Colonic mucosa (tissue), 4 donors: ENCODE measurements around the gene NPRL2. TPM values are rescaled to one million over a fixed set of nuclear protein-coding genes. Genes with fewer than 3 reads are reported as not detected.

Source experiments
- DNase-seq: peaks from one replicate; pipeline ENCODE4 v3.0.0-alpha.2; 2020
- H3K27ac ChIP-seq: fragments of 200-600 bp; one replicate; pipeline ENCODE4 v1.8.0; 2021
- H3K27me3 ChIP-seq: fragments of 200-600 bp; one replicate; pipeline ENCODE4 v1.8.0; 2021
- H3K36me3 ChIP-seq: fragments of 200-600 bp; one replicate; pipeline ENCODE4 v1.8.0; 2021
- H3K4me1 ChIP-seq: fragments of 200-600 bp; one replicate; pipeline ENCODE4 v1.8.0; 2021; ENCODE audit warnings: mild to moderate bottlenecking
- H3K4me3 ChIP-seq: fragments of 200-600 bp; one replicate; pipeline ENCODE4 v1.8.0; 2021
- H3K9ac ChIP-seq, 2 donors: one replicate each; pipeline ENCODE4 v1.7.0; 2013; ENCODE audit warnings: control low read depth in 2 of 2, low read depth in 2 of 2, low read length in 2 of 2
- H3K9me3 ChIP-seq: fragments of 200-600 bp; one replicate; pipeline ENCODE4 v1.8.0; 2021
- CTCF ChIP-seq: fragments of 200-600 bp; IDR thresholded peaks from one replicate; pipeline ENCODE4 v1.8.0; 2022; ENCODE audit warnings: antibody characterized with exemption, mild to moderate bottlenecking
- intact Hi-C: fragments of 100-400 bp; cut with DNase I; formaldehyde crosslinking; loops from one replicate; pipeline ENCODE4 v1.14.1; 2022
- total RNA-seq, 2 donors: library from RNA; stranded (reverse); fragmentation: NEBNext Ultra II Directional in 1 of 2; extraction: Animal tissue kit (Norgen Biotek cat#: 25700) in 1 of 2; gene quantifications; one replicate each; pipeline ENCODE4 v1.2.1, GENCODE V29; 2021
- donor health status: healthy.
- donor health status: DM: no; HTN: no; CAD: no.
- donor health status: DM: no; HTN: no; CAD: no.

Gene NPRL2
- total RNA-seq, 2 donors from 2014 or later: 23.2 to 29.6 TPM

DNA sequence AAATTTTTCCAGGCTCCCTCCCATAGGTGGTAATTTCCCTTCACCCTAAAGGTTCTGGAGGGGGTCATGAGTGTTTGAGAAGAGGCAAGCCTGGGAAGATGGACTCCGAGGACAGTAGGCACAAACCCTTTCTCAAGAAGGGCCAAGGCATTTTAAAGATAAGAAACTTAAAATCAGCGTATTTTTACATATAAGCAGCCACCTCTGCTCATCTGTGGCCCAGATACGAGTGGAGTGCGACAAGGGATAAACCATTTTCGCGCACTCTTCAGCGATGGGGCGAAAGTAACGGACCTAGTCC lies 10.5 kb downstream of the NPRL2 start:
- intact Hi-C loops: no loop called here
- Histone ChIP-seq H3K9me3 (no peaks in the 10 kb centered on the region), H3K27me3 (no peaks in the 10 kb centered on the region), H3K27ac (peak overlapping the region; percentile 97), H3K4me3 (peak overlapping the region; percentile 45), H3K4me1 (peaks cover 9% of the 10 kb centered on the region), H3K36me3 (no peaks in the 10 kb centered on the region), H3K9ac (peak overlapping the region; percentile 61 to 87)
- DNase-seq: no peak
- no peak for TF ChIP-seq CTCF

GRCh38 chr3:50339485-50340146 lies 11.0 kb downstream of the NPRL2 start:
- intact Hi-C loops: no loop called here
- no peaks in the 10 kb centered on the region for H3K27me3 ChIP-seq
- peaks cover 13% of the 10 kb centered on the region for H3K4me1 ChIP-seq
- DNase-seq: peak; percentile 37
- H3K36me3 ChIP-seq: no peaks in the 10 kb centered on the region
- peak overlapping the region; percentile 45 for H3K4me3 ChIP-seq
- no peak for TF ChIP-seq CTCF
- peak overlapping the region; percentile 97 for H3K27ac ChIP-seq
- peak overlapping the region; percentile 61 to 87 for H3K9ac ChIP-seq
- no peaks in the 10 kb centered on the region for H3K9me3 ChIP-seq

- intact Hi-C loops: no loop called here
- Histone ChIP-seq H3K27ac (peak overlapping the region; percentile 97), H3K9ac (peak overlapping the region; percentile 52 to 83), H3K27me3 (no peaks in the 10 kb centered on the region), H3K4me1 (peaks cover 13% of the 10 kb centered on the region), H3K4me3 (no peak overlapping the region), H3K36me3 (no peaks in the 10 kb centered on the region), H3K9me3 (no peaks in the 10 kb centered on the region)
- DNase-seq: peak; percentile 21
- TF ChIP-seq CTCF: no peak
Measured at GRCh38 chr3:50338965-50339364, 11.6 kb downstream of the NPRL2 start.

DNA sequence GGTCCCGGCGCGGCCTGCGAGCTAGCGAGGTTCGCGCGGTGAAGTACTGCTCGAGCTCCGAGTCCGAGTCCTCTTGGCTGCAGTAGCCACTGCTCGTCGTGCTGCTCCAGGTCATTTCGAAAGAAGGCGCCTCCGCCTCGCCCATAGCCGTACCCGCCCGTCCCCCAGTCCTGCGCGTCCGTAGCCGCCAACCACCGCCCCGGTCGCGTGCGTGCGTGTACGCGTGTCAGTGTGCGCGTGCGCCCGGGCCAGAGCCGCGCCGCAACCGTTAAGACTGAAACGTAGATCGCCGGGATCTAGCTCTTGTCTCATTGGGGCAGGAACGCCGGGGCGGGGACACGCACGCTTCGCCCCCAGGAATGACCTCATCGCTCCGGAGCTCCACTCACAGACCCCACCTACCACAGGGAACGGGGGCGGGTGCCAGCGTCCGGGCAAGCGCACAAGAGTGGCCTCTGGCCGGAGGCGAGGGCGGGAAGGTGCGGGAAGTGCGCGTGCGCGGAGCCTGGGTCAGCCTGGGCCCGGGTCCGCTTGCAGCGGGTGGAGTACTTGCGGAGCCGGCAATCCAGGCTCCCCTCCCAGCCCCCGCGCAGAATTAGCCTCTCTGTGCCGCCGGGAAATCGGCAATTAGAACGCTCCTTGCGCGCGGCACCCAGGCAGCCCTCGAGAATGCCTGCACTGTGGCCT lies 13.3 kb downstream of the NPRL2 start:
- Histone ChIP-seq H3K27ac (peak overlapping the region; percentile 97), H3K4me1 (peaks cover 13% of the 10 kb centered on the region), H3K9ac (peak overlapping the region; percentile 83 to 89), H3K9me3 (no peaks in the 10 kb centered on the region), H3K27me3 (no peaks in the 10 kb centered on the region), H3K4me3 (peak overlapping the region; percentile 69), H3K36me3 (no peaks in the 10 kb centered on the region)
- TF ChIP-seq CTCF: no peak
- intact Hi-C loops: no loop called here
- peak; percentile 100 for DNase-seq

- Histone ChIP-seq H3K27ac (peak overlapping the region; percentile 97), H3K4me3 (peak overlapping the region; percentile 69), H3K9ac (peak overlapping the region; percentile 83 to 89), H3K4me1 (peaks cover 13% of the 10 kb centered on the region), H3K27me3 (no peaks in the 10 kb centered on the region), H3K9me3 (no peaks in the 10 kb centered on the region), H3K36me3 (peaks cover 2% of the 10 kb centered on the region)
- intact Hi-C loops: no loop called here
- no peak for DNase-seq
- no peak for TF ChIP-seq CTCF
Measured at GRCh38 chr3:50336452-50337174, 14.0 kb downstream of the NPRL2 start.
